Right ventricle myocardium inferior (tissue), 1 donor: ENCODE measurements around the gene NT5C3A. TPM values are rescaled to one million over a fixed set of nuclear protein-coding genes. Genes with fewer than 3 reads are reported as not detected.
"Not testable (repeated sequence)": the region's sequence is repeated elsewhere in the genome, so short reads cannot be mapped to it uniquely, and the experiment has no call there.

ENCODE experiments used
- ATAC-seq: fragments of 200-7000 bp; cut with Tn5 transposase; one replicate; pipeline ENCODE4 v1.9.1; 2020; ENCODE audit warnings: mild to moderate bottlenecking, moderate library complexity
- DNase-seq: peaks from one replicate; pipeline ENCODE4 v3.0.0; 2021; ENCODE audit errors: missing footprints
- intact Hi-C: fragments of 100-400 bp; cut with DNase I; formaldehyde crosslinking; loops from one replicate; pipeline ENCODE4 v1.11.0; 2022
- long read RNA-seq: library from polyadenylated mRNA; unstranded; transcript quantifications from one replicate; pipeline ENCODE4 v2.0.0, GENCODE V29; 2021
- total RNA-seq: library from RNA; stranded (reverse); fragmentation: NEBNext Ultra II Directional; extraction: Animal tissue kit (Norgen Biotek cat#: 25700); gene quantifications from one replicate; pipeline ENCODE4 v1.2.1, GENCODE V29; 2021
- donor health status: DM: no; HTN: yes; CAD: no; lungs with severe emphysema.

The NT5C3A gene
- total RNA-seq = 25.5 TPM
- long read RNA-seq, partial matches to known transcripts = 1 of 8 reads
- long read RNA-seq, other reads (novel, unspliced or antisense) = 2 of 8 reads

- ATAC-seq = peak; percentile 51
- no peak for DNase-seq
- intact Hi-C loops = loop anchor here (5.0 kb wide), 3 partner anchors 45 to 120 kb away; partner anchors contain the start of genes FKBP9 and RP9
Measured at GRCh38 chr7:33062023-33062781, at the start of gene NT5C3A. Gene NT5C3A, minus strand, starts transcription at chr7:33062776. Its CDS starts 71 bp downstream, at chr7:33062705.

- DNase-seq = no peak
- intact Hi-C loops = no loop called here
- ATAC-seq = no peak
Measured at GRCh38 chr7:33111614-33112013, 49.0 kb upstream of the NT5C3A start.

- intact Hi-C loops = loop anchor here (2.0 to 10.0 kb wide), 4 partner anchors 47 to 345 kb away; partner anchors contain the start of gene NT5C3A
- ATAC-seq (no peak), DNase-seq (no peak)
Measured at GRCh38 chr7:33109758-33110238, 47.2 kb upstream of the NT5C3A start.

GRCh38 chr7:33109005-33109757 lies 46.6 kb upstream of the NT5C3A start, which contains the start of gene RP9:
Gene RP9, minus strand, starts transcription at chr7:33109404. Its CDS starts 32 bp downstream, at chr7:33109372.
- peak; percentile 89 for ATAC-seq
- DNase-seq = peak; percentile 88
- intact Hi-C loops = loop anchor here (2.0 to 10.0 kb wide), 4 partner anchors 47 to 344 kb away; partner anchors contain the start of gene NT5C3A

GRCh38 chr7:33108554-33109004 lies 46.0 kb upstream of the NT5C3A start:
- intact Hi-C loops = loop anchor here (2.0 to 10.0 kb wide), 4 partner anchors 46 to 344 kb away; partner anchors contain the start of gene NT5C3A
- no peak for DNase-seq
- ATAC-seq = no peak

- ATAC-seq = no peak
- DNase-seq = no peak
- intact Hi-C loops = loop anchor here (2.0 to 10.0 kb wide), 4 partner anchors 45 to 343 kb away; partner anchors contain the start of gene NT5C3A
Measured at GRCh38 chr7:33107136-33108066, 44.8 kb upstream of the NT5C3A start.

GRCh38 chr7:33101906-33102305 lies 39.3 kb upstream of the NT5C3A start:
- no peak for ATAC-seq
- DNase-seq = no peak
- intact Hi-C loops = loop anchor here (10.0 kb wide), 1 partner anchor 337 kb away; no protein-coding TSS in a partner anchor

- intact Hi-C loops = loop anchor here (10.0 kb wide), 1 partner anchor 336 kb away; no protein-coding TSS in a partner anchor
- ATAC-seq (no peak), DNase-seq (no peak)
Measured at GRCh38 chr7:33100770-33101169, 38.2 kb upstream of the NT5C3A start.

- intact Hi-C loops = no loop called here
- peak; percentile 68 for ATAC-seq
- DNase-seq = no peak
Measured at GRCh38 chr7:33099154-33099940, 36.8 kb upstream of the NT5C3A start.

- intact Hi-C loops, ATAC-seq, DNase-seq: not testable (repeated sequence)
Measured at GRCh38 chr7:33094745-33095275, 32.2 kb upstream of the NT5C3A start.

- intact Hi-C loops = no loop called here
- ATAC-seq (no peak), DNase-seq (no peak)
Measured at GRCh38 chr7:33093266-33093665, 30.7 kb upstream of the NT5C3A start.

GRCh38 chr7:33091641-33092191 lies 29.1 kb upstream of the NT5C3A start:
- DNase-seq = no peak
- no peak for ATAC-seq
- intact Hi-C loops = no loop called here

GRCh38 chr7:33091111-33091531 lies 28.5 kb upstream of the NT5C3A start:
- no peak for ATAC-seq
- no peak for DNase-seq
- intact Hi-C loops = no loop called here

- ATAC-seq = no peak
- DNase-seq = no peak
- intact Hi-C loops = no loop called here
Measured at GRCh38 chr7:33089142-33089541, 26.6 kb upstream of the NT5C3A start.

- DNase-seq (no peak), ATAC-seq (no peak)
- intact Hi-C loops = no loop called here
Measured at GRCh38 chr7:33087858-33088257, 25.3 kb upstream of the NT5C3A start.

- ATAC-seq (no peak), DNase-seq (no peak)
- intact Hi-C loops = no loop called here
Measured at GRCh38 chr7:33087356-33087755, 24.8 kb upstream of the NT5C3A start.
